ENCODE measurements around the gene KCNQ5. TPM values are rescaled to one million over a fixed set of nuclear protein-coding genes. Genes with fewer than 3 reads are reported as not detected.

The KCNQ5 gene
- polyA plus RNA-seq, 1 donor (not counting 4 experiments of a cell fraction or from before 2014, with no cell fraction given), result 3.4 TPM

DNA sequence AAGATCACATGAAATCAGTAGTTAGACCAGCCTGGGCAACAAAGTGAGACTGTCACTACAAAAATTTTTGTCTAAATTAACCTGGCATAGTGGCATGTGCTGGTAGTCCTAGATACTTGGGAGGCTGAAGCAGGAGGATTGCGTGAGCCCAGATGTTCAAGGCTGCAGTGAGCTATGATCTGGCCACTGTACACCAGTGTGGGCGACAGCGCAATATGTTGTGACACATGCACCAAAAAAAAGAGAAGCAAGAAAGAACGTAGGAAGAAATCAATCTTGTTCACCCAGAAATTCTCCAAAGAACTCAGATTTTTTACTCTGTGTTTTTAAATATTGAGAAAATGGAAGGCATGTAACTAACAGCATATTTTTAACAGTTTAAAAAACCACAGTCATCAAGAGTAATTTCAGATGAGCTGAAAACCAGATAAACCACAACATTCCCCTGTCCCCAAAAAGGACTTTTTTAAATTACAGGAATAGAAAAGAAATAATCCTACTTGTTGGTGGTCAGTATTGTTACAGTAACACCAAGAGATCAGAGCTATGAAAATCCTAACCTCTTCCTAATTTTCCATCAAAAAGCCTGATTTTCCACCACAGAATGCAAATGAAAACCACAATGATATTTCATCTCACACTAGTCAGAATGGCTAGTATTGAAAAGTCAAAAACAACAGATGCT is 363.3 kb downstream of the KCNQ5 start:
- FAIRE-seq, result no peak
- H3K4me1 ChIP-seq (ENCODE audit: control insufficient read depth, extremely low read depth, insufficient read depth, low read length), result no peaks in the 10 kb centered on the region
- H3K36me3 ChIP-seq (ENCODE audit: control insufficient read depth in 2 of 2, extremely low read depth in 1 of 2, insufficient read depth in 2 of 2, low read length in 2 of 2), result no peaks in the 10 kb centered on the region
- H3K79me2 ChIP-seq (ENCODE audit: control insufficient read depth, insufficient read depth, low read length), result no peaks in the 10 kb centered on the region
- H3K9ac ChIP-seq (ENCODE audit: control insufficient read depth, extremely low read depth, insufficient read depth, low read length), result no peak overlapping the region
- no peak overlapping the region for H3K27ac ChIP-seq (ENCODE audit: control insufficient read depth, insufficient read depth, low read length)
- H3K9me1 ChIP-seq (ENCODE audit: control insufficient read depth, extremely low read depth, insufficient read depth, low read length), result no peaks in the 10 kb centered on the region
- H4K20me1 ChIP-seq (ENCODE audit: control insufficient read depth, extremely low read depth, insufficient read depth, low read length), result no peaks in the 10 kb centered on the region
- H3K4me2 ChIP-seq (ENCODE audit: control insufficient read depth, extremely low read depth, insufficient read depth, low read depth, low read length), result no peak overlapping the region
- no peaks in the 10 kb centered on the region for H3K9me3 ChIP-seq (ENCODE audit: control insufficient read depth, low read depth, low read length)
- H3K27me3 ChIP-seq (ENCODE audit: control insufficient read depth, extremely low read depth, insufficient read depth, low read length), result no peaks in the 10 kb centered on the region
- no peak for DNase-seq (ENCODE audit: low read depth, low spot score)
- no peak overlapping the region for H3K4me3 ChIP-seq (ENCODE audit: control insufficient read depth in 2 of 3, extremely low read depth in 1 of 3, insufficient read depth in 2 of 3, low read depth in 1 of 3, low read length in 3 of 3)
- dilution Hi-C loops (cut with MboI; ENCODE audit: extremely low pct_ligation_motif_present, low sequenced_read_pairs), result no loop called here
- no peak for TF ChIP-seq EZH2 (IDR thresholded peaks at IDR 0.05; ENCODE audit: low read length)
- TF ChIP-seq, protein P1, sequence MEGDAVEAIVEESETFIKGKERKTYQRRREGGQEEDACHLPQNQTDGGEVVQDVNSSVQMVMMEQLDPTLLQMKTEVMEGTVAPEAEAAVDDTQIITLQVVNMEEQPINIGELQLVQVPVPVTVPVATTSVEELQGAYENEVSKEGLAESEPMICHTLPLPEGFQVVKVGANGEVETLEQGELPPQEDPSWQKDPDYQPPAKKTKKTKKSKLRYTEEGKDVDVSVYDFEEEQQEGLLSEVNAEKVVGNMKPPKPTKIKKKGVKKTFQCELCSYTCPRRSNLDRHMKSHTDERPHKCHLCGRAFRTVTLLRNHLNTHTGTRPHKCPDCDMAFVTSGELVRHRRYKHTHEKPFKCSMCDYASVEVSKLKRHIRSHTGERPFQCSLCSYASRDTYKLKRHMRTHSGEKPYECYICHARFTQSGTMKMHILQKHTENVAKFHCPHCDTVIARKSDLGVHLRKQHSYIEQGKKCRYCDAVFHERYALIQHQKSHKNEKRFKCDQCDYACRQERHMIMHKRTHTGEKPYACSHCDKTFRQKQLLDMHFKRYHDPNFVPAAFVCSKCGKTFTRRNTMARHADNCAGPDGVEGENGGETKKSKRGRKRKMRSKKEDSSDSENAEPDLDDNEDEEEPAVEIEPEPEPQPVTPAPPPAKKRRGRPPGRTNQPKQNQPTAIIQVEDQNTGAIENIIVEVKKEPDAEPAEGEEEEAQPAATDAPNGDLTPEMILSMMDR (optimal IDR thresholded peaks at IDR 0.05 in 1 of 3, IDR thresholded peaks at IDR 0.05 in 1 of 3, conservative IDR thresholded peaks at IDR 0.05 in 1 of 3; ENCODE audit: extremely low read depth in 1 of 3, insufficient read depth in 2 of 3, low read length in 3 of 3), result no peak
- no peak overlapping the region for H2AFZ ChIP-seq (ENCODE audit: control insufficient read depth, low read length)

DNA sequence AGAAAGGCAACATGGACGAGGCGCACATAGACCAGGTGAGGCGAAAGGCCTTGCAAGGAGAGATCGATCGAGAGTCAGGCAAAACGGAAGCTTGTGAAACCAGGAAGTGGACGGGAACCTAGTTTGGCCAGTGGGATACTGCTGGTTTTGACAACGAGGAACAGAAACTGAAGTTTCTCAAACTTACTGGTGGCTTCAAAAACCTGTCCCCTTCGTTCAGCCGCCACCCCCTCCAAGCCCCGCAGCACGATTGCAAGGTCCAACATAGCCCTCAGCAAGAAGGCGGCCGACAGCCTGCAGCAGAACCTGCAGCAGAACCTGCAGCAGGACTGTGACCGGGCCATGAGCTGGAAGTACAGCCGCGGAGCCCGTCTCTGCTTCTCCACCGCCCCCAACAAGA is 365.4 kb downstream of the KCNQ5 start:
- Histone ChIP-seq H3K9me3 (ENCODE audit: control insufficient read depth, low read depth, low read length) (no peaks in the 10 kb centered on the region), H3K36me3 (ENCODE audit: control insufficient read depth in 2 of 2, extremely low read depth in 1 of 2, insufficient read depth in 2 of 2, low read length in 2 of 2) (no peaks in the 10 kb centered on the region), H3K27ac (ENCODE audit: control insufficient read depth, insufficient read depth, low read length) (no peak overlapping the region), H4K20me1 (ENCODE audit: control insufficient read depth, extremely low read depth, insufficient read depth, low read length) (no peaks in the 10 kb centered on the region), H3K27me3 (ENCODE audit: control insufficient read depth, extremely low read depth, insufficient read depth, low read length) (no peaks in the 10 kb centered on the region), H3K4me3 (ENCODE audit: control insufficient read depth in 2 of 3, extremely low read depth in 1 of 3, insufficient read depth in 2 of 3, low read depth in 1 of 3, low read length in 3 of 3) (no peak overlapping the region), H3K4me1 (ENCODE audit: control insufficient read depth, extremely low read depth, insufficient read depth, low read length) (no peaks in the 10 kb centered on the region), H3K9ac (ENCODE audit: control insufficient read depth, extremely low read depth, insufficient read depth, low read length) (no peak overlapping the region), H3K4me2 (ENCODE audit: control insufficient read depth, extremely low read depth, insufficient read depth, low read depth, low read length) (no peak overlapping the region), H3K9me1 (ENCODE audit: control insufficient read depth, extremely low read depth, insufficient read depth, low read length) (no peaks in the 10 kb centered on the region), H2AFZ (ENCODE audit: control insufficient read depth, low read length) (no peak overlapping the region), H3K79me2 (ENCODE audit: control insufficient read depth, insufficient read depth, low read length) (no peaks in the 10 kb centered on the region)
- FAIRE-seq, result no peak
- TF ChIP-seq EZH2 (IDR thresholded peaks at IDR 0.05; ENCODE audit: low read length), result no peak
- TF ChIP-seq, protein P1 (optimal IDR thresholded peaks at IDR 0.05 in 1 of 3, IDR thresholded peaks at IDR 0.05 in 1 of 3, conservative IDR thresholded peaks at IDR 0.05 in 1 of 3; ENCODE audit: extremely low read depth in 1 of 3, insufficient read depth in 2 of 3, low read length in 3 of 3), result no peak
- no peak for DNase-seq (ENCODE audit: low read depth, low spot score)
- dilution Hi-C loops (cut with MboI; ENCODE audit: extremely low pct_ligation_motif_present, low sequenced_read_pairs), result no loop called here

Measured in keratinocyte (primary cell).